H1 (cell line): ENCODE measurements around the gene THBS3. TPM values are rescaled to one million over a fixed set of nuclear protein-coding genes. Genes with fewer than 3 reads are reported as not detected.

Experiments used
- CHD7 ChIP-seq: fragments of 300-600 bp; sonication (generic); IDR thresholded peaks from 2 replicates; pipeline ENCODE4 v1.7.1; 2012; ENCODE audit warnings: low read length, moderate library complexity, mild to moderate bottlenecking, inconsistent platforms; ENCODE audit not compliant: insufficient replicate concordance
- MAFK ChIP-seq: IDR thresholded peaks from 2 replicates; pipeline ENCODE4 v1.6.1; 2012; ENCODE audit warnings: low read depth, mild to moderate bottlenecking, improper control_type of control experiment, low read length
- POLR2AphosphoS5 ChIP-seq: IDR thresholded peaks from 2 replicates; pipeline ENCODE4 v1.6.1; 2011; ENCODE audit warnings: low read depth, low read length
- SIRT6 ChIP-seq: IDR thresholded peaks from one replicate; pipeline ENCODE4 v1.7.1; 2012; ENCODE audit warnings: low read length, inconsistent platforms
- polyA plus RNA-seq, 7 experiments: library from polyadenylated mRNA; depleted of rRNA in 3 of 7; stranded (reverse) in 5 of 7; unstranded in 2 of 7; fragments of >200 nt in 5 of 7; fragments of 200-250 nt in 2 of 7; gene quantifications; 1 replicate in 5 of 7; 2 replicates in 1 of 7; 4 replicates in 1 of 7; pipeline versions ENCODE4 v1.2.1 to v1.2.3, GENCODE V29; 2011 to 2013; ENCODE audit warnings: missing spikeins in 2 of 7, mixed read lengths in 2 of 7
- total RNA-seq: library from RNA; stranded (reverse); fragmentation: NEBNext Ultra II Directional; extraction: Animal tissue kit (Norgen Biotek cat#: 25700); gene quantifications from 2 replicates; pipeline ENCODE4 v1.2.1, GENCODE V29; 2021

THBS3 gene
- total and polyA plus RNA-seq, 2 of the 8 experiments (the other 6 are each of a cell fraction or from before 2014, with no cell fraction given), result 3.0 to 3.5 TPM

- TF ChIP-seq CHD7, result no peak
- TF ChIP-seq SIRT6, result no peak
- peak; percentile 80 for TF ChIP-seq POLR2AphosphoS5
- no peak for TF ChIP-seq MAFK
- TF ChIP-seq, all 59 proteins: peak for 2
Observed at GRCh38 chr1:155202198-155202597, 5.5 kb downstream of the THBS3 start (continued).
